K562 (cell line): ENCODE data around the gene HLA-DMB. TPM values are rescaled to one million over a fixed set of nuclear protein-coding genes. Genes with fewer than 3 reads are reported as not detected.
A peak's percentile ranks its signal among the peaks of the same experiment; 100 is the strongest.

ENCODE experiments used
- ARID2 ChIP-seq: fragments of 450-650 bp; IDR thresholded peaks from 2 replicates; pipeline ENCODE4 v1.6.1; 2017; ENCODE audit warnings: antibody characterized with exemption, mild to moderate bottlenecking
- BMI1 ChIP-seq: fragments of 150-350 bp; IDR thresholded peaks from 2 replicates; pipeline ENCODE4 v1.6.1; 2014; ENCODE audit warnings: low read length
- CTCFL ChIP-seq: IDR thresholded peaks from 2 replicates; pipeline ENCODE4 v1.6.1; 2011; ENCODE audit warnings: borderline replicate concordance, low read depth, mild to moderate bottlenecking, moderate library complexity, low read length; ENCODE audit not compliant: insufficient read depth, poor library complexity, severe bottlenecking
- CXXC5 ChIP-seq: fragments of 250-450 bp; sonication (Bioruptor Pico); IDR thresholded peaks from 2 replicates; pipeline ENCODE4 v1.8.0; 2022; ENCODE audit warnings: inconsistent platforms, mild to moderate bottlenecking, moderate library complexity
- DEAF1 ChIP-seq: fragments of 450-650 bp; formaldehyde crosslinking; IDR thresholded peaks from 2 replicates; pipeline ENCODE4 v1.4.0; 2020; ENCODE audit warnings: mild to moderate bottlenecking, moderate library complexity
- KDM1A ChIP-seq, 2 experiments: fragments of 450-650 bp; IDR thresholded peaks; 2 replicates each; pipeline ENCODE4 v1.6.1; 2016; ENCODE audit warnings: mild to moderate bottlenecking in 2 of 2
- KDM5B ChIP-seq: fragments of 200-600 bp; sonication (generic); IDR thresholded peaks from 2 replicates; pipeline ENCODE4 v1.6.1; 2012; ENCODE audit warnings: low read depth, mild to moderate bottlenecking, moderate library complexity, low read length, control low read depth, inconsistent platforms; ENCODE audit not compliant: insufficient replicate concordance
- RAD21 ChIP-seq, 2 experiments: fragments of 250-450 bp in 1 of 2; fragments of 450-650 bp in 1 of 2; sonication (Bioruptor Pico) in 1 of 2; formaldehyde crosslinking in 1 of 2; IDR thresholded peaks in 1 of 2; conservative IDR thresholded peaks in 1 of 2; 2 replicates each; pipeline versions ENCODE4 v1.4.0 to v1.8.0; 2020 to 2022; ENCODE audit warnings: mild to moderate bottlenecking in 2 of 2, moderate library complexity in 1 of 2
- RCOR1 ChIP-seq, 2 experiments: IDR thresholded peaks; 2 replicates each; pipeline ENCODE4 v1.6.1; 2012; ENCODE audit warnings: low read depth in 2 of 2, low read length in 2 of 2, borderline replicate concordance in 1 of 2, improper control_type of control experiment in 1 of 2
- UBTF ChIP-seq, 2 experiments: IDR thresholded peaks; 2 replicates each; pipeline ENCODE4 v1.6.1; 2012; ENCODE audit warnings: improper control_type of control experiment in 2 of 2, low read depth in 2 of 2, low read length in 2 of 2, borderline replicate concordance in 1 of 2
- VEZF1 ChIP-seq: fragments of 200-800 bp; sonication (Bioruptor generic); IDR thresholded peaks from 2 replicates; pipeline ENCODE4 v1.6.1; 2017; ENCODE audit warnings: missing genetic modification characterization, missing compliant biosample characterization
- polyA plus RNA-seq, 8 experiments: library from polyadenylated mRNA; depleted of rRNA in 4 of 8; stranded (reverse) in 5 of 8; unstranded in 3 of 8; fragments of >200 nt; fragmentation: Nextera tagmentation in 2 of 8; fragmentation: Illumina TruSeq in 1 of 8; extraction: Ambion mirVana in 2 of 8; extraction: Trizol in 1 of 8; gene quantifications; 2 replicates each; pipeline versions ENCODE4 v1.2.1 to v1.2.3, GENCODE V29; 2011 to 2014; ENCODE audit warnings: inconsistent platforms in 1 of 8, missing spikeins in 1 of 8
- total RNA-seq, 7 experiments: library from RNA; depleted of rRNA in 6 of 7; stranded (reverse); fragments of >200 nt in 6 of 7; fragmentation: Illumina TruSeq in 2 of 7; extraction: Trizol in 2 of 7; gene quantifications; 2 replicates each; pipeline versions ENCODE4 v1.2.1 to v1.2.3, GENCODE V29; 2011 to 2021; ENCODE audit warnings: low replicate concordance in 1 of 7

Gene HLA-DMB
- total and polyA plus RNA-seq, 9 of the 15 experiments (the other 6 are each of a cell fraction or from before 2014, with no cell fraction given), result 0.38 TPM; not detected in 8

- TF ChIP-seq CXXC5 (no peak), UBTF (IDR thresholded peaks at IDR 0.05; ENCODE audit: borderline replicate concordance in 1 of 2, low read depth in 2 of 2, low read length in 2 of 2) (0 out of 4 replicates have a peak, but pooled peaks of 1 of the 2 experiments have one; percentile 34), VEZF1 (CRISPR knock-in tag) (peak; percentile 15; the same call in 1 of the 2 replicates), CTCFL (peak; percentile 16), KDM1A (IDR thresholded peaks at IDR 0.05) (0 out of 4 replicates have a peak, but pooled peaks of 1 of the 2 experiments have one; percentile 10), BMI1 (0 out of 2 replicates have a peak, but pooled peaks have one; percentile 26), ARID2 (peak; percentile 77; the same call in 1 of the 2 replicates), DEAF1 (CRISPR knock-in tag) (peak; percentile 77), RCOR1 (IDR thresholded peaks at IDR 0.05; ENCODE audit: borderline replicate concordance in 1 of 2, low read depth in 2 of 2, low read length in 2 of 2) (peak in 1 of 2 experiments; percentile 70; a peak in 1 of 4 replicates), RAD21 (CRISPR knock-in tag; conservative IDR thresholded peaks at IDR 0.05 in 1 of 2, IDR thresholded peaks at IDR 0.05 in 1 of 2) (peak; percentile 86 to 91), KDM5B (no peak)
These were observed 7.2 kb downstream of the HLA-DMB start (continued) for GRCh38 chr6:32933661-32934085.
